Keratinocyte (primary cell): ENCODE results near the gene TSKU. TPM values are rescaled to one million over a fixed set of nuclear protein-coding genes. Genes with fewer than 3 reads are reported as not detected.

Experiments
- DNase-seq: peaks from one replicate; pipeline ENCODE4 v3.0.0-alpha.2; 2011; ENCODE audit warnings: low read depth, missing footprints, low spot score
- FAIRE-seq: peaks from 2 replicates; lab custom pipeline; 2011; peaks lifted over from hg19 to GRCh38; lab: Jason Lieb, UNC
- H2AFZ ChIP-seq: 2 replicates; pipeline ENCODE4 v1.6.0; 2012; ENCODE audit warnings: low read length, control low read depth, inconsistent platforms; ENCODE audit not compliant: control insufficient read depth
- H3K27ac ChIP-seq: 2 replicates; pipeline ENCODE4 v1.5.1; 2011; ENCODE audit warnings: low read length; ENCODE audit not compliant: control insufficient read depth, insufficient read depth
- H3K27me3 ChIP-seq: 3 replicates; pipeline ENCODE4 v1.6.0; 2011; ENCODE audit warnings: low read length; ENCODE audit not compliant: control insufficient read depth, insufficient read depth; ENCODE audit errors: extremely low read depth
- H3K36me3 ChIP-seq, 2 experiments: 2 replicates in 1 of 2; 3 replicates in 1 of 2; pipeline ENCODE4 v1.5.1; 2011; ENCODE audit warnings: low read length in 2 of 2, mild to moderate bottlenecking in 1 of 2; ENCODE audit not compliant: control insufficient read depth in 2 of 2, insufficient read depth in 2 of 2; ENCODE audit errors: extremely low read depth in 1 of 2
- H3K4me1 ChIP-seq: 3 replicates; pipeline ENCODE4 v1.5.1; 2011; ENCODE audit warnings: low read length; ENCODE audit not compliant: control insufficient read depth, insufficient read depth; ENCODE audit errors: extremely low read depth
- H3K4me2 ChIP-seq: 3 replicates; pipeline ENCODE4 v1.6.0; 2011; ENCODE audit warnings: low read depth, low read length; ENCODE audit not compliant: control insufficient read depth, insufficient read depth; ENCODE audit errors: extremely low read depth
- H3K4me3 ChIP-seq, 3 experiments: fragments of 200-600 bp in 1 of 3; sonication (generic) in 1 of 3; 2 replicates in 2 of 3; 3 replicates in 1 of 3; pipeline ENCODE4 v1.5.1; 2011 to 2016; ENCODE audit warnings: low read length in 3 of 3, mild to moderate bottlenecking in 3 of 3, control low read depth in 2 of 3, inconsistent platforms in 1 of 3, low read depth in 1 of 3, mixed read lengths in 1 of 3, mixed run types in 1 of 3, moderate library complexity in 1 of 3; ENCODE audit not compliant: control insufficient read depth in 2 of 3, insufficient read depth in 2 of 3; ENCODE audit errors: extremely low read depth in 1 of 3
- H3K79me2 ChIP-seq: 2 replicates; pipeline ENCODE4 v1.6.0; 2012; ENCODE audit warnings: low read length; ENCODE audit not compliant: control insufficient read depth, insufficient read depth
- H3K9ac ChIP-seq: 3 replicates; pipeline ENCODE4 v1.6.0; 2011; ENCODE audit warnings: low read length; ENCODE audit not compliant: control insufficient read depth, insufficient read depth; ENCODE audit errors: extremely low read depth
- H3K9me1 ChIP-seq: 3 replicates; pipeline ENCODE4 v1.6.0; 2011; ENCODE audit warnings: low read length; ENCODE audit not compliant: control insufficient read depth, insufficient read depth; ENCODE audit errors: extremely low read depth
- H3K9me3 ChIP-seq: 2 replicates; pipeline ENCODE4 v1.5.1; 2012; ENCODE audit warnings: low read depth, low read length; ENCODE audit not compliant: control insufficient read depth
- H4K20me1 ChIP-seq: 3 replicates; pipeline ENCODE4 v1.6.0; 2011; ENCODE audit warnings: low read length; ENCODE audit not compliant: control insufficient read depth, insufficient read depth; ENCODE audit errors: extremely low read depth
- CTCF ChIP-seq, 3 experiments: IDR thresholded peaks in 1 of 3; conservative IDR thresholded peaks in 1 of 3; optimal IDR thresholded peaks in 1 of 3; 2 replicates in 2 of 3; 3 replicates in 1 of 3; pipeline versions ENCODE3 to v1.5.1; 2011; ENCODE audit warnings: low read length in 3 of 3, mild to moderate bottlenecking in 3 of 3, moderate library complexity in 2 of 3, control low read depth in 1 of 3, inconsistent platforms in 1 of 3; ENCODE audit not compliant: insufficient read depth in 2 of 3; ENCODE audit errors: extremely low read depth in 1 of 3
- EZH2 ChIP-seq: IDR thresholded peaks from one replicate; pipeline ENCODE4 v1.6.1; 2012; ENCODE audit warnings: inconsistent platforms, mild to moderate bottlenecking, low read length, moderate library complexity
- dilution Hi-C: fragments of 300-500 bp; cut with MboI; formaldehyde crosslinking; loops from one replicate; pipeline ENCODE4 v1.7.0; 2020; ENCODE audit warnings: low sequenced_read_pairs; ENCODE audit not compliant: extremely low pct_ligation_motif_present
- polyA plus RNA-seq, 5 experiments: library from polyadenylated mRNA; depleted of rRNA in 3 of 5; stranded (reverse) in 3 of 5; stranded (forward) in 1 of 5; unstranded in 1 of 5; fragments of >200 nt; gene quantifications; 1 replicate in 1 of 5; 2 replicates in 3 of 5; 3 replicates in 1 of 5; pipeline versions ENCODE4 v1.2.1 to v1.2.3, GENCODE V29; 2011 to 2012; ENCODE audit warnings: missing spikeins in 2 of 5, low read depth in 1 of 5, low replicate concordance in 1 of 5

Gene TSKU
- polyA plus RNA-seq, 1 donor (not counting 4 experiments of a cell fraction or from before 2014, with no cell fraction given), result 22.8 TPM

GRCh38 chr11:76762356-76762752, 20.8 kb upstream of the TSKU start:
- Histone ChIP-seq H3K4me1 (peaks cover 28% of the 10 kb centered on the region), H3K9me3 (no peaks in the 10 kb centered on the region)
- dilution Hi-C loops, result no loop called here

GRCh38 chr11:76762867-76763572, 20.1 kb upstream of the TSKU start:
- H3K9me3 ChIP-seq, result no peaks in the 10 kb centered on the region
- H4K20me1 ChIP-seq, result no peaks in the 10 kb centered on the region
- H2AFZ ChIP-seq, result peak overlapping the region; percentile 58
- peak overlapping the region; percentile 46 for H3K4me2 ChIP-seq
- H3K4me1 ChIP-seq, result peaks cover 34% of the 10 kb centered on the region
- H3K27me3 ChIP-seq, result no peaks in the 10 kb centered on the region
- FAIRE-seq (no peak), DNase-seq (no peak)
- H3K9me1 ChIP-seq, result no peaks in the 10 kb centered on the region
- peak overlapping the region; percentile 49 for H3K9ac ChIP-seq
- H3K27ac ChIP-seq, result peak overlapping the region; percentile 86
- dilution Hi-C loops, result no loop called here
- no peak for TF ChIP-seq EZH2
- peak in 2 of 3 experiments; percentile 6 to 54 for TF ChIP-seq CTCF (optimal IDR thresholded peaks at IDR 0.05 in 1 of 3, IDR thresholded peaks at IDR 0.05 in 1 of 3, conservative IDR thresholded peaks at IDR 0.05 in 1 of 3; ENCODE audit: extremely low read depth in 1 of 3, insufficient read depth in 2 of 3, low read length in 3 of 3)
- H3K79me2 ChIP-seq, result no peaks in the 10 kb centered on the region
- H3K4me3 ChIP-seq, result no peak overlapping the region
- no peaks in the 10 kb centered on the region for H3K36me3 ChIP-seq

More at GRCh38 chr11:76762356-76762752, 20.8 kb upstream of the TSKU start:
- Histone ChIP-seq H3K4me3 (no peak overlapping the region), H3K9ac (no peak overlapping the region), H3K9me1 (no peaks in the 10 kb centered on the region), H2AFZ (no peak overlapping the region), H3K36me3 (no peaks in the 10 kb centered on the region), H4K20me1 (no peaks in the 10 kb centered on the region), H3K27me3 (no peaks in the 10 kb centered on the region), H3K4me2 (no peak overlapping the region), H3K27ac (no peak overlapping the region), H3K79me2 (no peaks in the 10 kb centered on the region)
- TF ChIP-seq EZH2, result no peak
- TF ChIP-seq CTCF (optimal IDR thresholded peaks at IDR 0.05 in 1 of 3, IDR thresholded peaks at IDR 0.05 in 1 of 3, conservative IDR thresholded peaks at IDR 0.05 in 1 of 3; ENCODE audit: extremely low read depth in 1 of 3, insufficient read depth in 2 of 3, low read length in 3 of 3), result no peak
- DNase-seq (no peak), FAIRE-seq (no peak)
